Epithelial cell of prostate (primary cell): ENCODE measurements around the gene IGFBPL1.
"Not testable (repeated sequence)": the region's sequence is repeated elsewhere in the genome, so short reads cannot be mapped to it uniquely, and the experiment has no call there.

Experiments
- DNase-seq: peaks from one replicate; pipeline ENCODE4 v3.0.0-alpha.2; 2011; ENCODE audit warnings: low read depth, low spot score
- H3K27ac ChIP-seq: fragments of 450-650 bp; 2 replicates; pipeline ENCODE4 v1.5.1; 2017; ENCODE audit warnings: mild to moderate bottlenecking

The IGFBPL1 gene

GRCh38 chr9:38382141-38382540 is 42.1 kb downstream of the IGFBPL1 start:
- no peak for DNase-seq
- H3K27ac ChIP-seq = no peak overlapping the region

GRCh38 chr9:38380872-38381534 is 43.3 kb downstream of the IGFBPL1 start:
- H3K27ac ChIP-seq = no peak overlapping the region
- DNase-seq = no peak

GRCh38 chr9:38380230-38380871 is 43.9 kb downstream of the IGFBPL1 start:
- no peak for DNase-seq
- H3K27ac ChIP-seq = no peak overlapping the region

GRCh38 chr9:38377336-38378083 is 46.7 kb downstream of the IGFBPL1 start:
- DNase-seq, H3K27ac ChIP-seq: not testable (repeated sequence)

GRCh38 chr9:38376021-38376670 is 48.1 kb downstream of the IGFBPL1 start:
- DNase-seq = no peak
- H3K27ac ChIP-seq = no peak overlapping the region

- H3K27ac ChIP-seq = no peak overlapping the region
- no peak for DNase-seq
Measured at GRCh38 chr9:38375572-38375963, 48.7 kb downstream of the IGFBPL1 start.

- H3K27ac ChIP-seq = no peak overlapping the region
- no peak for DNase-seq
Measured at GRCh38 chr9:38374847-38375571, 49.2 kb downstream of the IGFBPL1 start.

- no peak overlapping the region for H3K27ac ChIP-seq
- no peak for DNase-seq
Measured at GRCh38 chr9:38373679-38374078, 50.6 kb downstream of the IGFBPL1 start.

- no peak for DNase-seq
- H3K27ac ChIP-seq = no peak overlapping the region
Measured at GRCh38 chr9:38372762-38373619, 51.3 kb downstream of the IGFBPL1 start.

- DNase-seq = peak; percentile 18
- H3K27ac ChIP-seq = no peak overlapping the region
Measured at GRCh38 chr9:38371495-38371894, 52.8 kb downstream of the IGFBPL1 start.

- DNase-seq = no peak
Measured at GRCh38 chr9:38370176-38370575, 54.1 kb downstream of the IGFBPL1 start.

GRCh38 chr9:38368731-38369130 is 55.5 kb downstream of the IGFBPL1 start:
- DNase-seq = no peak
- H3K27ac ChIP-seq = no peak overlapping the region

More at GRCh38 chr9:38370176-38370575, 54.1 kb downstream of the IGFBPL1 start:
- H3K27ac ChIP-seq = no peak overlapping the region

- no peak for DNase-seq
- H3K27ac ChIP-seq = no peak overlapping the region
Measured at GRCh38 chr9:38367898-38368297, 56.4 kb downstream of the IGFBPL1 start.

GRCh38 chr9:38363589-38363925 is 60.7 kb downstream of the IGFBPL1 start:
- H3K27ac ChIP-seq = no peak overlapping the region
- no peak for DNase-seq

GRCh38 chr9:38362852-38363588 is 61.2 kb downstream of the IGFBPL1 start:
- no peak overlapping the region for H3K27ac ChIP-seq
- DNase-seq = no peak

- DNase-seq = no peak
- H3K27ac ChIP-seq = no peak overlapping the region
Measured at GRCh38 chr9:38361473-38361850, 62.8 kb downstream of the IGFBPL1 start.

- DNase-seq = no peak
- no peak overlapping the region for H3K27ac ChIP-seq
Measured at GRCh38 chr9:38360839-38361472, 63.3 kb downstream of the IGFBPL1 start.

- no peak overlapping the region for H3K27ac ChIP-seq
- DNase-seq = no peak
Measured at GRCh38 chr9:38359689-38360385, 64.4 kb downstream of the IGFBPL1 start.
